Cardiac muscle cell (in vitro differentiated cells and primary cell): Measurements from ENCODE around the gene SLC17A1. TPM values are rescaled to one million over a fixed set of nuclear protein-coding genes. Genes with fewer than 3 reads are reported as not detected.

Source experiments
- DNase-seq, 2 donors: peaks; one replicate each; pipeline versions ENCODE4 v3.0.0 to v3.0.0-alpha.2; 2010 to 2017; ENCODE audit warnings: low read depth in 1 of 2, low spot score in 1 of 2
- H3K27ac ChIP-seq: fragments of 200-600 bp; sonication (generic); 2 replicates; pipeline ENCODE4 v1.5.1; 2016
- H3K27me3 ChIP-seq: fragments of 200-600 bp; sonication (generic); 2 replicates; pipeline ENCODE4 v1.6.0; 2016; ENCODE audit warnings: control low read depth
- H3K36me3 ChIP-seq: fragments of 200-600 bp; sonication (generic); 2 replicates; pipeline ENCODE4 v1.5.1; 2016; ENCODE audit warnings: control low read depth
- H3K4me1 ChIP-seq: fragments of 200-600 bp; sonication (generic); 2 replicates; pipeline ENCODE4 v1.8.1; 2017; ENCODE audit warnings: low read depth, mild to moderate bottlenecking, mixed run types
- H3K4me3 ChIP-seq: fragments of 200-600 bp; sonication (generic); 2 replicates; pipeline ENCODE4 v1.5.1; 2016; ENCODE audit warnings: mild to moderate bottlenecking
- H3K9me3 ChIP-seq: fragments of 200-600 bp; sonication (generic); 2 replicates; pipeline ENCODE4 v1.5.1; 2017; ENCODE audit warnings: low read depth, mild to moderate bottlenecking, control low read depth
- polyA plus RNA-seq: library from polyadenylated mRNA; unstranded; fragments of >200 nt; fragmentation: Nextera tagmentation; extraction: Ambion mirVana; gene quantifications from 2 replicates; pipeline ENCODE4 v1.2.1, GENCODE V29; 2016
- total RNA-seq: library from RNA; depleted of rRNA; stranded (reverse); fragments of >200 nt; gene quantifications from 2 replicates; pipeline ENCODE4 v1.2.3, GENCODE V29; 2016
- TF ChIP-seq, protein P1 (sequence below): IDR thresholded peaks from 2 replicates; pipeline ENCODE4 v1.5.1; 2012; ENCODE audit warnings: low read depth, mild to moderate bottlenecking, low read length

Gene SLC17A1, protein sequence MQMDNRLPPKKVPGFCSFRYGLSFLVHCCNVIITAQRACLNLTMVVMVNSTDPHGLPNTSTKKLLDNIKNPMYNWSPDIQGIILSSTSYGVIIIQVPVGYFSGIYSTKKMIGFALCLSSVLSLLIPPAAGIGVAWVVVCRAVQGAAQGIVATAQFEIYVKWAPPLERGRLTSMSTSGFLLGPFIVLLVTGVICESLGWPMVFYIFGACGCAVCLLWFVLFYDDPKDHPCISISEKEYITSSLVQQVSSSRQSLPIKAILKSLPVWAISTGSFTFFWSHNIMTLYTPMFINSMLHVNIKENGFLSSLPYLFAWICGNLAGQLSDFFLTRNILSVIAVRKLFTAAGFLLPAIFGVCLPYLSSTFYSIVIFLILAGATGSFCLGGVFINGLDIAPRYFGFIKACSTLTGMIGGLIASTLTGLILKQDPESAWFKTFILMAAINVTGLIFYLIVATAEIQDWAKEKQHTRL
- not detected in 2 replicates for total RNA-seq
- not detected in 2 replicates for polyA plus RNA-seq

DNA sequence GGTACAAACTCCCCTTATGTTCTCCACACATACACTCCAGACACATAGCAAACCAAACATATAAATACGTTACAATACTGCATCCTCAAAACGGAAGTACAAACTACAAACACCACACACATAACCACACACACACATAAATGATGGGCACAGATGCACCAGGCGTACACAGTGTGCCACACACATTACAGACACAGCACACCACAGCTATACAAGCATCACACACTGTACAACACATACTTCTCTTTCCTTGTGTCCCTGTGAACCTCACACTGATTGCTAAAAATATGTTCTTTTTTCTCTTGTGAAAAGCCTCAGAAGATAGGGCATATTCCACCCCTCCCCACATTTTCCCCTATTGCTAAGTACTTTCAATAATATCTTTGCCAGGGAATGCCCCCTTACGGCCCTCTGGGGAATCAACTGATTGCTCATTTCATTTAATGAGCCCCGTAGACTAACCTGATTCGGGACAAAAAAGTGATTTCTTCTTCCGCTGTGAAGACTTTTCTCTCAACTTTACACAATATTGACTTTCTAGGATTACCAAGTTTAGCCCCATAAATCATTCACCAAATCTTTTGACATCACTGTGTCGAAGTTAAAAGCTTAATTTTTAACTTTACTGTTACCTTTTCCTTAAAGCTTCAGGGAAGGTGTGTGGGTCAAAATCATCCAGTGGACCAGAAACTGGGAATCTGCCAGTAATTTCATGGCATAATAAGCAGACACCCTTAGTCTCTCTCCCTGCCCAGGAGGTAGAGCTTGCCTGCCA lies at the start of gene SLC17A1:
SLC17A1 (minus strand) TSS at position 521 of the 775 bp plus-strand sequence. CDS start 1,495 bp downstream, outside the sequence.
- DNase-seq, result no peak
- no peak within 1 kb of the TSS for H3K4me3 ChIP-seq
- H3K36me3 ChIP-seq, result no peaks in the 10 kb centered on the region
- TF ChIP-seq, protein P1, sequence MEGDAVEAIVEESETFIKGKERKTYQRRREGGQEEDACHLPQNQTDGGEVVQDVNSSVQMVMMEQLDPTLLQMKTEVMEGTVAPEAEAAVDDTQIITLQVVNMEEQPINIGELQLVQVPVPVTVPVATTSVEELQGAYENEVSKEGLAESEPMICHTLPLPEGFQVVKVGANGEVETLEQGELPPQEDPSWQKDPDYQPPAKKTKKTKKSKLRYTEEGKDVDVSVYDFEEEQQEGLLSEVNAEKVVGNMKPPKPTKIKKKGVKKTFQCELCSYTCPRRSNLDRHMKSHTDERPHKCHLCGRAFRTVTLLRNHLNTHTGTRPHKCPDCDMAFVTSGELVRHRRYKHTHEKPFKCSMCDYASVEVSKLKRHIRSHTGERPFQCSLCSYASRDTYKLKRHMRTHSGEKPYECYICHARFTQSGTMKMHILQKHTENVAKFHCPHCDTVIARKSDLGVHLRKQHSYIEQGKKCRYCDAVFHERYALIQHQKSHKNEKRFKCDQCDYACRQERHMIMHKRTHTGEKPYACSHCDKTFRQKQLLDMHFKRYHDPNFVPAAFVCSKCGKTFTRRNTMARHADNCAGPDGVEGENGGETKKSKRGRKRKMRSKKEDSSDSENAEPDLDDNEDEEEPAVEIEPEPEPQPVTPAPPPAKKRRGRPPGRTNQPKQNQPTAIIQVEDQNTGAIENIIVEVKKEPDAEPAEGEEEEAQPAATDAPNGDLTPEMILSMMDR, result no peak
- H3K27me3 ChIP-seq, result no peaks in the 10 kb centered on the region
- H3K9me3 ChIP-seq, result no peaks in the 10 kb centered on the region
- no peak within 1 kb of the TSS for H3K27ac ChIP-seq
- H3K4me1 ChIP-seq, result no peaks in the 10 kb centered on the region

DNA sequence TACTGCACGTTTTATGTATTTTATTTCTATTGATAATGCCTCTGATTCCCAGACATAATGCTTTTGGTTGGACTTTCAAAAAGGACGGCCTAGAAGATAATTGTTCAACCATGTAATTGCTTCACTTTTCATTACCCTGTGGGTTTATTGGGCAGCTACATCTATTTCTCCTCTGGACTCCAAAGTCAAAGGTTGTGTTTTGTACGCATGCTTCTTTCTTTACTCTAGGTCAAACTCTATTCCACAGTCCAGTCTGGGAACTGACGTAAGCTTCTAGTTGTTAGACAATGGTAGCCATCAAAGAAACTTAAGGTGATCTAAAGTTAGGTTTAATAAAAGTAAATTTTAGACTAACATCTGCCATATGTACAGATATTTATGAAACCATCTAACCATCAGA lies 48.7 kb upstream of the SLC17A1 start:
- DNase-seq, result no peak
- peaks cover 34% of the 10 kb centered on the region for H3K27me3 ChIP-seq
- TF ChIP-seq, protein P1, result no peak
- no peaks in the 10 kb centered on the region for H3K4me1 ChIP-seq
- no peak overlapping the region for H3K27ac ChIP-seq
- no peak overlapping the region for H3K4me3 ChIP-seq
- H3K36me3 ChIP-seq, result no peaks in the 10 kb centered on the region
- H3K9me3 ChIP-seq, result no peaks in the 10 kb centered on the region

DNA sequence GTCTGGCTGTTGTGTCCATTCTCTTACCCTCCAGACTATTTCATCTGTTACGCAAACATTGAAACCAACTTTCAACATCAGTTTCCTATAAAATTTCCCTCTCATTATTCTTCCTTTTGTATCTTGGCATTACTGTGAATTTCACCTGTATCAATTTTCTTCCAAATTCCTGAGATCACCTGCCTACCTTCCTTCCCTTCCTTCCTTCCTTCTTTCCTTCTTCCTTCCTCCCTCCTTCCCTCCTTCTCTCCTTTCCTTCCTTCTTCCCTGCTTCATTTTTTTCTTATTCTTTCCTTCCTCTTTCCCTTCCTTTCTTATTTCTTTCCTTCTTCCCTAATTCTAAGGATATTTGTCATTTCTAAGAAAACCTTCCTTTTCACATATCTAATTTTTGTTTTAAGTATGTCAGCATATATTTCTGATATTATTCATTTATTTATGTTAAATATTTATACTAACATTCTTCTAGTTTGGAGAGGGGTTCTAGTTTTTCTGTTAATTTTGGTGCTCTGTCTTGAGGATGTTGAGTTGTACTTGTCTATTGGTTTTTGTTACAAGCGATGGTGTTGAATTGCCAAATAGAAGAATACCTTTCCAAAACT lies 47.0 kb upstream of the SLC17A1 start:
- no peaks in the 10 kb centered on the region for H3K36me3 ChIP-seq
- TF ChIP-seq, protein P1, result no peak
- no peak for DNase-seq
- no peaks in the 10 kb centered on the region for H3K4me1 ChIP-seq
- peaks cover 41% of the 10 kb centered on the region for H3K27me3 ChIP-seq
- no peak overlapping the region for H3K4me3 ChIP-seq
- H3K9me3 ChIP-seq, result no peaks in the 10 kb centered on the region
- H3K27ac ChIP-seq, result no peak overlapping the region

DNA sequence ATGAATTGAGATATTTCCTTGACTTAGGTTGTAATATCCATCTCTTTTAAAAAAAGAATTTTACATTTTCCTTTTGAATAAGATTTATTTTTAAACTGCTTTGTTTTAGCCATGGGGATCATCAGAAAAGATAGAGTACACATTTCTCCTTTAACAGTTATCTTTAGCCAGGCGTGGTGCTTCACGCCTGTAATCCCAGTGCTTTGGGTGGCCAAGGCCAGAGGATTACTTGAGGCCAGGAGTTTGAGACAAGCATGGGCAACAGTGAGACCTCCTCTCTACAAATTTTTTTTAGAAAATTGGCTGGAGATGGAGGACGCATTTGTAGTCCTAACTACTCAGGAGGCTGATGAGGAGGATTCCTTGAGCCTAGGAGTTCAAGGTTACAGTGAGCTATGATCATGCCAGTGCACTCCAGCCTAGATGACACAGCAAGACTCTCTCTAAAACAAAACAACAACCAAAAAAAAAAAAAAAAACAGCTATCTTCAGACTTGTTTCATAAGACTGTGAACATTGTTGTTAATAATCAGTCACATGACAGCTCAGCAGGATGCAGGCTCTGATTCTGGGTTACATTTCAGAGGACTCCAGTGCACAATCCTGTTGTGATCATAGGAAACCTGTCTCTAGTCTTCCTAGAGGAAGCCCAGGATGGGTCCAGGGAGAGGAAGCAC lies 44.2 kb upstream of the SLC17A1 start:
- Histone ChIP-seq H3K27ac (no peak overlapping the region), H3K27me3 (peaks cover 32% of the 10 kb centered on the region), H3K9me3 (no peaks in the 10 kb centered on the region), H3K36me3 (no peaks in the 10 kb centered on the region), H3K4me3 (no peak overlapping the region), H3K4me1 (no peaks in the 10 kb centered on the region)
- TF ChIP-seq, protein P1, result no peak
- DNase-seq, result no peak

DNA sequence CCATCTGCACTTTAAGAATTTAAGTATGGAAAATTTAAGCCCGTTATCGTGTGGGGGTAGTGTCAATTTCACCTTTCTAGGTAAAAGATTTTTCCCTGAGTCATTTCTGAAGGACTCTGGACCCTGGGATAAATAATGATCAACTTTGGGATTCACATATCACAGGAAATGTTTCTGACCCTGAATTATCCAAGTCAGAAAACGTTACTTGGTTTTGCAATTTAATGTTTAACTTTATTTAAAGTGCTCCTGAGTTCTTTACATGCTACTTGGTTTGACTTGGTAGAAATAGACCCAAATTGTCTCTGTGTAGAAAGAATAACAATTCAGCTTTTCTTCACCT lies 43.7 kb upstream of the SLC17A1 start:
- H3K27me3 ChIP-seq, result peaks cover 32% of the 10 kb centered on the region
- no peak overlapping the region for H3K4me3 ChIP-seq
- TF ChIP-seq, protein P1, result no peak
- no peaks in the 10 kb centered on the region for H3K4me1 ChIP-seq
- no peak for DNase-seq
- no peak overlapping the region for H3K27ac ChIP-seq
- H3K36me3 ChIP-seq, result no peaks in the 10 kb centered on the region
- H3K9me3 ChIP-seq, result no peaks in the 10 kb centered on the region
